ENCODE data around the gene GJB2.

The GJB2 gene

DNA sequence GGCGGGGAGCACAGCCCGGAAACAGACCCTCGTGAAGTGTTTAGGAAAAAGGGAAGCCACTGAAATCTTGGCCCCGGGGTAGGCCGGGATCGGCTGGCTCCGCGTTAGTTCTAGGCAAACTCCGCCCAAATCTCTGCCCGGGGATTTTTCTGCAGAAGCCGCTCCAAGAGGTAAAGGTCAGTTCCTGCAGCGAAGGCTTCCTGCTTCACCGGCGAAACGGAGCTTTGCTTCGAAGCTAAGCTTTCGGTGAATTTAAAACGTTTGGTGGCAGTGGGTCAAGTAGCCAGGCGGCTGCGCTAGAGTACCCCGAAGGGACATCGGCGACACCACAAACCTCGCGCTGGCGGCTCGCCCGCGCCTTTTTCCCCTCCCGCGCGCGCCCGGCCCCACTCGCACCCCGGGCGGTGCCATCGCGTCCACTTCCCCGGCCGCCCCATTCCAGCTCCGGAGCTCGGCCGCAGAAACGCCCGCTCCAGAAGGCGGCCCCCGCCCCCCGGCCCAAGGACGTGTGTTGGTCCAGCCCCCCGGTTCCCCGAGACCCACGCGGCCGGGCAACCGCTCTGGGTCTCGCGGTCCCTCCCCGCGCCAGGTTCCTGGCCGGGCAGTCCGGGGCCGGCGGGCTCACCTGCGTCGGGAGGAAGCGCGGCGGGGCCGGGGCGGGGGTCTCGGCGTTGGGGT is 441 bp downstream of the GJB2 start:
- DNase-seq, result no peak

DNA sequence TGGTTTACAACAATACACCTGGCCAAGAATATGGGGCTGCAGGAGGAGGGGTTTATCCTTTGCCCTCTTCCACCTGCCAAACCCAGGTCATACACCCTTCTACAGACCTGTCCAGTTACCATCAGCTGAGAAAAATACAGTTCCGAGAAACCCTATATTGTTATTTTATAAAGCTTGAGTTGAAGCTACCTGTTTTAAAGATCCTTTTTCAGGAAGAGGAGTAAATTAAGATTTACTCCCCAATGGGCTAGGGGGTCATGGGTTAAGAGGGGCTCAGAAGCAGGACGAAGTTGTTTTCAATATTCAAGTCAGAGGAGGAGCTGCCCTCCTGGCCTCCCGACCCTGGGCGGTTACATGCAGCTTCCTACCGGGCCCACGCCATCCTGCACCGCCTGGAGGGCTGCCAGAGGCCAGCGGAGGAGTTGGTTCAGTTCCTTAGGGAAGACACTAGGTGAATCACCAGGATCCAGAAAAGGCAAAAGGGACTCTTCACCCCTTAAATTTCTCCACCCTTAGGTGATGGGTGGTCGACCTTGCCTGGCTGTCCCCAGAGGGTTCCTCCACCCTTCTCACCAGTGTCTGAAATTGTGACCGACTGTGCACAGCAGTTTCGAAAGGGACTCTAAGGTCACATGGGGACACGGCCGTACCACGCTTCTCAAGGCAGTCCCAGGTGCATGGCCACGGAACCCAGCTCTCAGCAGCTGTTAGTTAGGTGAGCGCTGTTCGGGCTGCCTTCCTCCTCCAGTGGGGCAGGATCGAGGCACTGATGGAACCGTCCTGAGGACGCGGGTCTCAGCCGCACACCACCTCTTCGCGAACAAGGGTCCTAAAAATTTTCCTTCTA is 1.2 kb downstream of the GJB2 start:
- DNase-seq, result no peak

DNA sequence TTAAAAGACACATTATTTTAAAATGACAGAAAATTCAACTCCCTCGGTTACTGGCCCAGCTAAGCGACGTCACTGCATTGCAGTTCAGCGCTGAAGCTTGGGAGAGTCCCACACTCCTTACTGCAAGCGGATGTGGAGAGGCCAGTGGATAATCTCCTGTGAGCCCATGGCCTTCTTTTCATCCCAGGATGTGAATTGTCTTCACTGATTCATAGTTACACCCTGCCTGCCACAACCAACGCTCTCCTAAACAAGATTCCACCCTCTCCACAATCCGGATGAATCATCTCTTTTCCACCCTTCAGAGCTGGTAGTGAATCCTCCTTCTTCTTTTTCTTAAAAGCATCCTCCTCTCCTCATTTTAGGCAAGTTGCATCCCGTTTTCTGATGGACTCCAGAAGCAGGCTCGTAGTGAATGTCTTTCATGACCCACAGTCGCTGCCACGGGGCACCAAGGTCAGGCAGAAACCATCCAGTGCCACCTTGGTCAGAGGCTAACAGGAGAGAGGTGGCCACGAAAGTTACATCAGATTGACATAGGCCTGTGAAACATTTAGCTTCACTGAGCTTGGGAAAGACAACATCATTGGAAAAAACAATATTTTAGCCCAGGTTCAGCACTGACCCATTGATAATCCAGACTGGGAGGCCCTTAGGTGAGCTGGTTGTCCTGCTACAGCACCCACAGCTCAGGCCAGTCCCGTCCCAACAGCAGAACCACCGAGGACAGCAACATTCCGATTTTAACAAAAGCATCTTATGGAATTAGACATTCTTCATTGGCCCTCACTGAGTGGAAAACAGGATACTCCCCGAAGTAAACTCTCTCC is 2.0 kb downstream of the GJB2 start:
- no peak for DNase-seq

DNA sequence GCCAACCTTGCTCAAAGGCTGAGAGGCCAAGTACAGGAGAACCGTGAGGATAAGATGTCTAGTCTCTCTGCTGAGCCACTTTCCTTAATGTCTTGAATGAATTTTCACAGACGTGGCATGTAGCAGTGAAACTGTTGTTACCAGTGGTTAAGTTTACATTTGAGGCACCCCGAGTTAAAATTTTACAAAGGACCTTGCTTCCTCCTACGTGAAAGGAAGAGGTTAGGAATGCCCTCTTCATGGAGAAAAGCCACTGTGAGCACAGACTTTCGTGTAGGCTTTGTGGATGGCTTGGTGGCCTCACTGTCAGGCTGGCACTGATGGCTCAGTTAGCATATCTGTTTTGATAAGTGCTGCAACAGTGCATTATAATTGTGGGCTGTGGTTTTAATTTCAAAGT is 2.7 kb downstream of the GJB2 start:
- DNase-seq, result no peak

DNA sequence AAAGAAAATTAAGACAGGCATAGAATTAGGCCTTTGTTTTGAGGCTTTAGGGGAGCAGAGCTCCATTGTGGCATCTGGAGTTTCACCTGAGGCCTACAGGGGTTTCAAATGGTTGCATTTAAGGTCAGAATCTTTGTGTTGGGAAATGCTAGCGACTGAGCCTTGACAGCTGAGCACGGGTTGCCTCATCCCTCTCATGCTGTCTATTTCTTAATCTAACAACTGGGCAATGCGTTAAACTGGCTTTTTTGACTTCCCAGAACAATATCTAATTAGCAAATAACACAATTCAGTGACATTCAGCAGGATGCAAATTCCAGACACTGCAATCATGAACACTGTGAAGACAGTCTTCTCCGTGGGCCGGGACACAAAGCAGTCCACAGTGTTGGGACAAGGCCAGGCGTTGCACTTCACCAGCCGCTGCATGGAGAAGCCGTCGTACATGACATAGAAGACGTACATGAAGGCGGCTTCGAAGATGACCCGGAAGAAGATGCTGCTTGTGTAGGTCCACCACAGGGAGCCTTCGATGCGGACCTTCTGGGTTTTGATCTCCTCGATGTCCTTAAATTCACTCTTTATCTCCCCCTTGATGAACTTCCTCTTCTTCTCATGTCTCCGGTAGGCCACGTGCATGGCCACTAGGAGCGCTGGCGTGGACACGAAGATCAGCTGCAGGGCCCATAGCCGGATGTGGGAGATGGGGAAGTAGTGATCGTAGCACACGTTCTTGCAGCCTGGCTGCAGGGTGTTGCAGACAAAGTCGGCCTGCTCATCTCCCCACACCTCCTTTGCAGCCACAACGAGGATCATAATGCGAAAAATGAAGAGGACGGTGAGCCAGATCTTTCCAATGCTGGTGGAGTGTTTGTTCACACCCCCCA is 3.8 kb downstream of the GJB2 start:
- DNase-seq, result no peak

DNA sequence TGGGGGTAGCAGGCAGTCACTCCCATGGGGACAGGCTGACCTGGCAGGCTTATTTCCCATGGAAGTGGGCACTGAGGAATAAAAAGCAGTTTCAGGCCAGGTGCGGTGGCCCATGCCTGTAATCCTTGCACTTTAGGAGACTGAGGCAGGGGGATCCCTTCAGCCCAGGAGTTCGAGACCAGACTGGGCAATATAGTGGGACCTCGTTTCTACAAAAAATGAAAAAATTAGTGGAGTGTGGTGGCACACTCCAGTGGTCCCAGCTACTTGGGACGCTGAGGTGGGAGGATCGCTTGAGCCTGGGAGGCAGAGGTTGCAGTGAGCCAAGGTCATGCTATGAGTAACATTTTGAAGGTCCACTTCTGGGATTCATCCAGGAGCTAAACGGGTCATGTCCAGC is 6.0 kb downstream of the GJB2 start:
- DNase-seq, result no peak

DNA sequence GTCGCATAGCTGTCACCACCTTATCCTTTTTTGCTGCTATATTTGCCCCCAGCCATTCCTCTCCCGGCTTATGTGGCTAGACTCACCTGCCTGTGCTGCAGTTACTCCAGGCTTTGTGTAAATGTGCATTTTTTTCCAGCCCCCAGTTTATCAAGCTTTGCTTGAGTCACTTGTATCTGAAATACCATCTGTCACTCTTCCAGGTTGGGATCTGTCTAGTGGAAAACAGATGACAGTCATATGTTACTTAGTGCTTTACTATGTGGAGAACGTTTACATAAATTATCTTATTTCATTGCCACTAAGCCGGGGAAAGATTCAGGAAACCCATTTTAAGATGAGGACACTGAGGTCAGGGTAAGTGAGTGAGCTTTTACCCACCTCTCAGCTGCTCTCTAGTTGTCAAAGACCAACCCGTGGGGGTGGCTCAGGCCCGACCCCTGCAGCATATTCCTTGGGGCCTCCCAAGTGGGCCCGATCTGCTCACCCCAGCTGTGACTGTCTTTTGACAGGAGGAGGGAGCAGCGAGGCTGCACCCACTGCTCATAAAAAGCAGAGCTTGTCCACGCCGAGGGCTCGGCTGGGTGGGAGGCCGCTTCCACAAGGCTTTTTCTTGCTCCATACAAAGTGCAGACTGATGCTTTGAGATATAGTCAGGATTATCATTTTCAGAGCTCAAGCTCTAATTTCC is 7.2 kb downstream of the GJB2 start:
- no peak for DNase-seq

DNA sequence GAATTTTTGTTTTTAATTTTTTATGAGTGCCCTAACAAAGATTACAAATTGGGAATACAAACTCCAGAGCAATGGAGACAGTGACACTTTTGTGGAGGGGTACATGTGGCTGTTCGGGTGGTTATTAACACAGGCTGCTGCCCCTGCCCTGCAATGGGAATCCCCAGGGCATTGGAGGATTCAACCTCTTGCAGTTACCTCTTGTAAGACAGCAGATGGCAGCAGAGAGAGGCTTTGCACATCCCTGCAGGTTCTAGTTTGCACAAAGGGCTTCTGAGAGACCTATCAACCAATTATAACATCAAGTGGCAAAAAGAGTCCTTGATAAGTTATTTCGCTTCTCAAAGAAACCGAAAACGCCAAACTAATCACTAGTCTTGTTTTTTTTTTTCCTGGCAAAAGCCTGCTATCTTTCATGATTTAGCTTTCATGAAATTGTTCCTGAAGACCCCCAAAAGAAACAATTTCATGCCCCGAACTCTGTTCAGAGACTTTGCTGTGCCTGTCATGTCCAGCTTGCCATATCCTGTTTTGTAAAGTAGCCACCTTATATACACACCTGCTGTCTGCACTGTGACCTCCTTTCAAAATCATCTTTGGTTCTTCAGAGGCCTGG is 10.4 kb downstream of the GJB2 start:
- DNase-seq, result peak; percentile 4

DNA sequence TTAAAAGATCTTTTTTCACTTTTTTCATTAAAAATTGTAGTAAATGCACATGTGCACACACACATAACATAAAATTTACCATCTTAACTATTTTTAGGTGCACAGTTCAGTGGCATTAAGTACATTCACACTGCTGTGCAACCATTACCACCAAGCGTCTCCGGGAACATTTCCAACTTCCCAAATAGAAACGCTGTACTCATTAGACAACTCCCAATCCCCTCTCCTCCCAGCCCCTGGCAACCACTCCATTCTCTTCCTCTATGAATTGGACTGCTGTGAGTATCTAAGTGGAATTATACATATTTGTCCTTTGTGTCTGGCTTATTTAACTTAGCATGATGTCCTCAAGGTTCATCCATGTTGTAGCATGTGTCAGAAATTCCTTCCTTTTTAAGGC is 11.6 kb downstream of the GJB2 start:
- no peak for DNase-seq

DNA sequence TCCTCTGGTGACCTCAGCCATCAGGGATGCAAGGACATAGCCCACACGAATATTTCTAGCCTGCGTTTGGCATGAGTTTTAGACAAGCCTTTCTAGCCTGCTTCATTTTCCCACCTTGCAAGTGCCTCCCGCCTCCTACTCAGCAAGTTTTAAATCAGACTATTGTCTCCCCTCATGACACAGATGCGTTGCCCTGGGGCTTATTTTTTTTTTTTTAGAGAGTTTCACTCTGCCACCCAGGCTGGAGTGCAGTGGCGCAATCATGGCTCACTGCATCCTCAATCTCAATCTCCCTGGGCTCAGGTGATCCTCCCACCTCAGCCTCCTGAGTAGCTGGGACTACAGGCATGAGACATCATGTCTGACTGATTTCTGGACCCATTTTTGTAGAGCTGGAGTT is 14.6 kb downstream of the GJB2 start:
- DNase-seq, result no peak

DNA sequence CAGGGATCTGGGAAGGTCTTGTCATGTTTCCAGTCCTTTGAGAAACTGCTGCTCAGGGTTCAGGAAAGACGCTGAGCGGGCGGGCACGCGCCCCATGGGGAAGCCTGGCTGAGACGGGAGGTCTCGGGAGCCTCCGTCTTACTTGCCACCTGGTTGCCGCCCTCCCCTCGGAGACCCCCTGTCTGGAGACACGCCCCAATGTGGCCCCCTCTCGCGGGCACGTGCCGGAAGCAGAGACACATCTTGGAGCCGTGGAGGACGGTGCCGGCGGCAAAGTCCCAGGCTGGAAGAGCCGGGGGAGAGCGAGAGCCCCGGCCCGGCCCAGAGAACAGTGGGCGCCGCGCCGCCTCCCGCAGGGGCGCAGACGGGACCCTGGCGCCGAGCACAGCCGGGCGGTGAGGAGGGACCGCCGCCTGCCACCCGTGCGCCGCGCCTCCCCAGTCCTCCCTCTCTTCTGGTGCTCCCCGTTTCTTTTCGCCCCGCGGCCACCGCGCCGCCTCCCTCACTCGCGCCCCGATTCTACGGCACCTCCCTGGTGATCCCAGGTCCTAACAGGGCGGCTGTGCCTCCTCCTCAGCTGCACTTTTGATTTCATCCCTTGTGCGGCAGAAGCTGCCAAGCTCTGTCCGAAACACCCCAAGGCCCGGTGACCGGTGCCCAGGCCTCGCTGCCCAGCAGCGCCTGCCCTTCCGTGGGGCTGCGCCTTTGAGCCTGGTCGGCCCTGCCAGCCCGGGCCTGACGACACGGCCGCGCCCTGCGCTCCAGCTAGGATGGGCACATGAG is 15.5 kb downstream of the GJB2 start:
- DNase-seq, result no peak

DNA sequence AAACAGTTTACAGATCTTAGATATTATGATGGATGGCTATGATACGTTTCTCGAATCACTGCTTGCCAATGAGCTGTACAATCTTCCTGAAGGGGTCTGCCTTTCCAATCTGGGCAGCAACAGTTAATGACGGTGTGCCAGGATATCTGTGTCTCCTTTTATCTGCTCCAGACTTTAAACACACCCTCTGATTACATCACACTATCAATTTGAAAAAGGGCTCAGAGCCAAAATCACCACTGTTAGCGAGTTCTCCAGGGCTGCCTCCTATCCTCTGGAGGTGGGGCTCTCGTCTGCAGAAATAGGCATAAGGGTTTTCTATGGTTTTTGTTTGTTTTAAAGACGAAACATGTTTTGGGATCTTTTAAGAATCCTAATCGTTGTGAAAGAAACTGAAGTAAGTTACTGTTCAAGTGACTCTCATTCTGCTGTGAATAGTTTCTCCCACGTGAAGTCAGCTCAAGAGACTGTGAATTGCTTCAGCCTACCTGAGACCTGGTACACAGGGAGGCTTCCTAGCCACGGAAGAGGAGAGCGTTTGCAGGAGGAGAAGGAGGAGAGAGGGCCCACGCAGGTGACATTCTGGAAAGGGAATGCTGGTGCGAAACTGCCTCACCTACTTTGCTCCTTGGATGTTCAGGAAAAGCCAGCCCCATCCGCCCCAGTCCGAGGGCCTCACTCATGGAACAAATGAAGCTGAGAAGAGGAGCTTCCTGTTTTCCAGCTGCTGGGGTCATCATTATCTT is 16.7 kb downstream of the GJB2 start:
- peak; percentile 27 for DNase-seq

DNA sequence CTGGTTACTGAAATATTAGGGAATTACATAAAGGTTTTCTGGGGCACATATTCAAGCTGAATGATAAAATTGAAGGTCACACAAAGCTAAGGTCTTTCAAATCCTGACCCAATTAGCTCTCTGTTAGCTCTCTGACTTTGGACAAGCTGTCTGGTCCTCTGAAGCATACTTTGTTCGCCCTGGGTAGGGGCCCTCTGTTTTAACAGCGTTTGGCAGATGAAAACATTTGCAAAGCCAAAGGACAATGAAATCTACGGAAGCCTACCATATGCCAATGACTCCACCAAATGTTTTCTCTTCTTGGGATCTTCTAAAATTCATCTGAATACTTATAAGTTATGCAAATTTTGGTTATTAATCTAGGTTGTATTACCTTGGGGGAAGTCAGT is 17.3 kb downstream of the GJB2 start:
- no peak for DNase-seq

DNA sequence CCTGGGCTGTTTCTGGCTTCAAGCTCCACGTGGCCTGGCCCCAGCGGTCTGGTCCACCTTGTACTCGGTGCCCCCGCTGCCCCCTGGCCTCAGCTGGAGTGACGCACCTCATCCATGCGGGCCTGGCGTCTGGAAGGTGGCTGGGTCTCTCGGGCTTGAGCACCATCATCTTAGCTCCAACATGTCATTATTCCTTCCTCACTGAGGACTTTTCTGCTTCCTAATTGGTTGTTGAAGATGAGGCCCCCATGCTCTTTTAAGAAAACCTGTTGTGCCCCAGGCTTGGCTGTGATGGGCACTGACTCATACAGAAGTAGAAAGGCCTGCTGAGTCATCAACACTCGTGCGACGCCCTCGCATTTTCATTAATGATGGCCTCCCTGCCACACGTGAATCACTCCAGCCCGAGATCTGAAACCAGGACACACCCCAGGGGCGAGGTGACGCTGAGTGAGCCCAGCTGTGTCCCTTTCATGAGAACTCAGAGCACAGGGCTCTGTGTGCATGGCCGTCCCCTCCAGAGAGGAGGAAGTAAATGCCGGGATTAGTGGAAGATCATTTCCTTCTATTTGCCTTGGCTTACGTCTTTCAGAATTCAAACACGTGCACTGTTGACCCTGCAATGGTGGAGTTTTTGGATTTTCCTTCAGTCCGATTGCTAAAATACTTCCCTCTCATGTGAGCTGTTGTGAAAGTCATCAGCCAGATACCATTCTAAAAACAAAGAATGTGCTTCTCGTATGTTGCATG is 17.9 kb downstream of the GJB2 start:
- peak; percentile 2 for DNase-seq

DNA sequence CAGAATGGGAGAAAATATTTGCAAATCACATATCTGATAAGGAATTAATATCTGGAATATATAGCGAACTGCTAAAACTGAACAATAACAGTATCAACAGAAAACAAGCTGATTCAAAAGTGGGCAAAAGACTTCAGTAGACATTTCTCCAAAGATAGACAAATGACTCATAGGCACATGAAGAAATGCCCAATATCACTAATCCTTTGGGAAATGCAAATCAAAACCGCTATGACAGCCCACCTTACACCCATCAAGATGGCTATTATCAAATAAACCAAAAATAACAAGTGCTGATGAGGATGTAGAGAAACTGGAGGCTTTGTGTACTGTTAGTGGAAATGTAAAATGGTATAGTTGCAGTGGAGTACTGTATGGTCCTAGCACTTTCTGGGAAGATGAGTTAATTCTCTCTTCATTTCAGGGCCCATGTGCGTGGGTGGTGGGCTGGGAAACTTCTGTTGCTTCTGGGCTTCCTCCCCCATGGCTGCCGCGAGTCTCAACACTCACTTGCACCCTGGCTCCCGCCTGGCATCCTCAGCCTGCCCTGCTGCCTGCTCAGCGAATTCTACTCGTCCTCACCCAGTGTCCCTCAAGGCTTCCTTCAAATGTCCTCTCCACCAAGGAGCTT is 19.5 kb downstream of the GJB2 start:
- DNase-seq, result no peak

DNA sequence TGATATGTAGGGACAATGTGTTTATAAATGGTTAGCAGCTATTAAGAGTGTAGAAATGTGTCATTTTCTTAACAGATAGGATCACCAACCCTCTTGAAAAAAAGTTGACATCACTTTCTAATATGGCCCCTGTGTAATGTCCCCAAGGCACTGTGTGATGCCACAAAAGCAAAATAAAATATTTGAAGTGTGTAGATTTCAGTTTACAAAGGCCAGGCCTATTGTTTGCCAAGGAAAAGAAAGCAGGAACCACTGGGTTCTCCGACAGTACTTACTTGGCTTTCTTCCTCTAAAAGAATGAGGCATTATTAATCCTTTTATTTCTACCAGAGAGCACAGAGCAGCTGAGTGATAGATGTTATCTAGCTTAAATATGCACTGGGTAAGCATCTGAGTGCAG is 21.4 kb downstream of the GJB2 start:
- DNase-seq, result no peak

DNA sequence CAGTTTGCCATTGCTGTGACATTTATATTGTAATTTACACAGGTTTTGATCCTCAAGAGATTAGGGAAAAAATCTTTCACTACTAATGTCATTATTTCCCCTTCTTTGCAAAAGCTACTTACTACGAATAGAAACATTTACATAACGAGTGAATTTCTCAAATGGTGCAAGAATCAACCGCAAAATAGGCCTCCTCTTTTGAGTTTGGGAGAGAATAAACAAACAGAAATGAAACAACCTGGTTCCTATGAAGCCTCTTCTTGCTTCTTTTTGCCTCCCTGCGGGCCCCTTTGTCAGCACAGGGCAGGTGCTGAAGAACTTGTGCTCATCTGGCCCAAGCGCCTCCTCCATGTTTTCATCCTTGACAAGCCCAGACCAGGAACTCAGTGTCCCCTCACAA is 21.8 kb downstream of the GJB2 start:
- DNase-seq, result no peak

DNA sequence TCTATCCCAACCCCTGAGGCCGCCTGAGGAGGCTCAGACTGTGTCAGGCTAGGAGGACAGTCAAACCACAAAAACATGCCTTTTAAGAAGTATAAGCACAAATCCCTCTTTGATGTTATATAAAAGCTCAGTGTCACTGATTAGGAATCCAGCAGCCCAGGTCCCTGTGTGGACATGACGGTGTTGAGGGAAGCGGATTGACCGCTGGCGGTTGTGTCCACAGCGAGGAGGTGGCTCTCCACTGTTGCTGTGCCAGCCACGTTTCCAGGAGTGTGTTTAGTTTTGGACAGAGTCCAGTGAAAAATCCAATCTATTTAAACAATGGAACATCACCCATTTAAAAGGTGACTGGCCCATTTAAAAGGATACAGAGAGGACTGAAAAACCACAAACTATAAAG is 24.3 kb downstream of the GJB2 start:
- no peak for DNase-seq

Data from NCI-H2029 treated with DMSO at 0.1 percent for 48 hours (cell line).